ENCODE results near the gene SLC66A2. TPM values are rescaled to one million over a fixed set of nuclear protein-coding genes. Genes with fewer than 3 reads are reported as not detected.

SLC66A2 gene
- total and polyA plus RNA-seq, 2 donors: 14.8 to 47.8 TPM

- Histone ChIP-seq H3K4me1 (ENCODE audit: insufficient read depth) (no peaks in the 10 kb centered on the region), H3K4me3 (ENCODE audit: low read depth, low read length) (peak overlapping the region; percentile 96), H3K27ac (ENCODE audit: low read depth) (no peak overlapping the region), H3K36me3 (ENCODE audit: insufficient read depth) (no peaks in the 10 kb centered on the region)
- DNase-seq (ENCODE audit: extremely low spot score): no peak
- 4% methylated on average over 81 of the region's 81 CpGs for WGBS
Observed at GRCh38 chr18:79950515-79951341, 725 bp downstream of the SLC66A2 start.

DNA sequence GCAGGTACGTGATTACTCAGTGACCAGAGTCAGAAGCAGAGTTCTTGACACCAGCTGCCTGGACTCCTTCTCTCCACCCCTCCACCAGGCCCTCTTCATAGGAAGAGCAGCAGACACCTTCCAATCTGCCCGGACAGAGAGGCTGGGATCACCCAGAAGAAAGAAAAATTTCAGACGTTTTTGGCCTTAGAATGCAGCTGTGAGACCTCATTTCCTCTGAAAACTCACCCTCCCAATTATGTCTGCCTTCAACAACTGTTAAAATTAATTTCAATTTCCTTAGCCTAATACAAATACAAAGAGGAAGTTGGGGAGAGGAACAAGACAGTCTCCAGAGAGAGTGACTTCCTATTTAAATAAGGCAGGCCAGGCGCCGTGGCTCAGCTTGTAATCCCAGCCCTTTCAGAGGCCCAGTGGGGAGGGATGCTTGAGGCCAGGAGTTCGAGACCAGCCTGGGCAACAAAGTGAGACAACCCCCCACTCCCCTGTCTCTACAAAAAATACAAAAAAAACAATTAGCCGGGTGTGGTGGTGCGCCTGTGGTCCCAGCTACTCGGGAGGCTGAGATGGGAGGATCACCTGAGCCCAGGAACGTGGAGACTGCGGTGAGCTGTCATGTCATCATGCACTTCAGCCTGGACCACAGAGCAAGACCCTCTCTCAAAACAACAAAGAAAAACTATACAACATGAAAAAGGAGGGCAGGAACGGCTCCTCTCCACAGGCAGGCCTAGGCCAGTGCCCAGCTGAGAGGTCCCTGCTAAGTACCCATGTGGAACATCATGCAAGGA, 1.6 kb downstream of the SLC66A2 start:
- WGBS: 68% methylated on average over 12 of the region's 12 CpGs
- no peak overlapping the region for H3K27ac ChIP-seq (ENCODE audit: low read depth)
- no peaks in the 10 kb centered on the region for H3K36me3 ChIP-seq (ENCODE audit: insufficient read depth)
- no peaks in the 10 kb centered on the region for H3K4me1 ChIP-seq (ENCODE audit: insufficient read depth)
- no peak for DNase-seq (ENCODE audit: extremely low spot score)
- peak overlapping the region; percentile 96 for H3K4me3 ChIP-seq (ENCODE audit: low read depth, low read length)

DNA sequence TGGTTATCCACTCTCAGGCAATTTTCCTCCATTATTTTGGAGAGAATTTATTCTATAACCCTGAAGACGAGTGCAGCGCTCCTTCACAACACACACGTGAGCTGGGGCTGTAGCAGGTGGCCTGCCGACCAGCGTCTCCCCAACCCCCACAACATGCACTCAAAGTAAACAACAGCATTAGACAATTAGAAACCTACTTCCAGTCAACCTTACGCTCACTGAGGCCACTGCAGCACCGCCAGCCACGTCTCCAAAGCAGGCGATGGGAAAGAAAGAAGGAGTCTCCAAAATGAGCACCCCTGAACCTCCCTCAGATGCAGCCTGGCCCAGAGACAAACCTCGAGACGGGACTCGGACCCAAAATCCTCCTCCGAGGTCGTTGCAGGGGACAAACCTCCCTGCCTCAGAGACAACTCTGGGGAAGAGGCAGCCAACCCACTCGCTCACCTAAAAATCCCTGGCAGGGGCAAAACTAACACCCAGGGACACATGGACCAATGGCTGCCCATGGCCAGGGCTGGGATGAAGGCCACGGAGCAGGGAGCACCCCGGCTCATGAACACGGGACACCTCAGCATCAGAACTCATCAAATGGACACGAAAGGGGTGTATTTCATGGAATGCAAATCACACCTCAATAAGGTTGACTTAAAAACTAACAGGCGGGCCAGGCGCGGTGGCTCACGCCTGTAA, 2.6 kb downstream of the SLC66A2 start:
- 93% methylated on average over 23 of the region's 23 CpGs for WGBS
- Histone ChIP-seq H3K36me3 (ENCODE audit: insufficient read depth) (no peaks in the 10 kb centered on the region), H3K4me1 (ENCODE audit: insufficient read depth) (no peaks in the 10 kb centered on the region), H3K27ac (ENCODE audit: low read depth) (no peak overlapping the region), H3K4me3 (ENCODE audit: low read depth, low read length) (no peak overlapping the region)
- DNase-seq (ENCODE audit: extremely low spot score): no peak

DNA sequence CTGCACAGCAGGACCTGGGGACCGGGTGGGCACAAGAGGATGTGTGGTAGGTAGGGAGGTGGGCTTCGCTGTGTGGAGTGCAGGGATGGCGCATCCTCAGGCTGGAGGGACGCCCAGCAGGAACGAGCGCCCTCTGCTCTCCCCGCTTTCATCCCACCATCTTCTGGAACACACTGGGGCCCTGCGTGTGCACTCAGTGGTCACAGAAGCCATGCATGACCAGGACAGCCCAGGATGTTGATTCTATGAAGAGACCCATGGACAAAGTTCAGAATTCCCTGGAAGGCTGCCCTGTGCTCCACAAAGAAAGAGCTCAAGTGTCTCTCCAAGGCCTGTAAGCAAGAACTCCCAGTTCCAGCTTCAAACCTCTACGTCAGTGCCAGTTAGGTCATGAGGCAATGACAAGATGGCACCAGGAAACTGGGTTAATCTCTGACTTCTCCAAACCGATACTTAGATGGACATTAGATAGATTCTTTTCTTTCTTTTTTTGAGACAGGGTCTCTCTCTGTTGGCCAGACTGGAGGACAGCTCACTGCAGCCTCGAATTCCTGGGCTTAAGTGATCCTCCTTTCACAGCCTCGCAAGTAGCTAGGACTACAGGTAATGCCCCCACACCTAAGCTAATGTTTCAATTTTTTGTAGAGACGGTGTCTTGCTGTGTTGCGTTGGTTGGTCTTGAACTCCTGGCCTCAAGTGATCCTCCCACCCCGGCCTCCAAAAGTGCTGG, 3.4 kb downstream of the SLC66A2 start:
- H3K4me1 ChIP-seq (ENCODE audit: insufficient read depth): no peaks in the 10 kb centered on the region
- WGBS: 94% methylated on average over 15 of the region's 15 CpGs
- no peak overlapping the region for H3K4me3 ChIP-seq (ENCODE audit: low read depth, low read length)
- no peaks in the 10 kb centered on the region for H3K36me3 ChIP-seq (ENCODE audit: insufficient read depth)
- no peak overlapping the region for H3K27ac ChIP-seq (ENCODE audit: low read depth)
- no peak for DNase-seq (ENCODE audit: extremely low spot score)

DNA sequence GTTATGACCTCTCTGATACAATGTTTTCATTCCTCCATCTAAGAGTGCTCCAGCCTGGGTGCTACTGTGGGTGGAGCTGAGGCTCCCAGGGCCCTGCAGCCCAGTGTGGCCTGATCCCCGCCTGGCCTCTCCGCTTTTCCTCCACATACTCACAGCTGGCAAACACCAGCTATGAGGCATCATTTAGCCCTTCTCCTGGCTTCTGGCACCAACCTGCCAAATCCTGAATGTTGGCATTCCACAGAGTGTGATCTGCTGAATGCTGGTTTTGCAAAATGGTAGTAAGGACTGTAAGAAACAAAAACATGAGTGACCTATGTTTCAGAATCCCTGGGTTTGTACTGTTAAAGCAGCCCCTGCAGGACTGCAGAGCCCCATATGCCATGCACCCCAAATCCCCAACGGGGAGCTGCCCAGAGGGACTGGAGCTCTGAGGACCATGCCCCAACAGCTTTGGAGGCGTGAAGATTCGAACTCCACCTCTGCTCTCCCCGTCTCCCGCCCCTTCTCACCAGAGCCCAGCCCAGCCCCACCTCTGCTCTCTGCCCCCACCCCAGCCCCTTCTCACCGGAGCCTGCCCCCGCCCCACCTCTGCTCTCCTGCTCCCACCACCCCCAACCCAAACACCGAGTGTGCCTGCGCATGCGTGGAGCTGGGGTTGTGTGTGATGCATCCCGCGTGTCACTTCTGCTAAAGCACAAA, 4.2 kb downstream of the SLC66A2 start:
- no peak for DNase-seq (ENCODE audit: extremely low spot score)
- Histone ChIP-seq H3K4me1 (ENCODE audit: insufficient read depth) (no peaks in the 10 kb centered on the region), H3K27ac (ENCODE audit: low read depth) (no peak overlapping the region), H3K4me3 (ENCODE audit: low read depth, low read length) (no peak overlapping the region), H3K36me3 (ENCODE audit: insufficient read depth) (no peaks in the 10 kb centered on the region)
- 87% methylated on average over 14 of the region's 14 CpGs for WGBS

GRCh38 chr18:79945118-79946042, 6.1 kb downstream of the SLC66A2 start:
- no peaks in the 10 kb centered on the region for H3K36me3 ChIP-seq (ENCODE audit: insufficient read depth)
- no peak for DNase-seq (ENCODE audit: extremely low spot score)
- H3K4me3 ChIP-seq (ENCODE audit: low read depth, low read length): no peak overlapping the region
- H3K4me1 ChIP-seq (ENCODE audit: insufficient read depth): no peaks in the 10 kb centered on the region
- WGBS: 80% methylated on average over 17 of the region's 17 CpGs
- H3K27ac ChIP-seq (ENCODE audit: low read depth): no peak overlapping the region

- H3K36me3 ChIP-seq (ENCODE audit: insufficient read depth): no peaks in the 10 kb centered on the region
- no peak overlapping the region for H3K4me3 ChIP-seq (ENCODE audit: low read depth, low read length)
- no peak overlapping the region for H3K27ac ChIP-seq (ENCODE audit: low read depth)
- H3K4me1 ChIP-seq (ENCODE audit: insufficient read depth): no peaks in the 10 kb centered on the region
- WGBS: 77% methylated on average over 3 of the region's 3 CpGs
- no peak for DNase-seq (ENCODE audit: extremely low spot score)
Observed at GRCh38 chr18:79944746-79945117, 6.7 kb downstream of the SLC66A2 start.

DNA sequence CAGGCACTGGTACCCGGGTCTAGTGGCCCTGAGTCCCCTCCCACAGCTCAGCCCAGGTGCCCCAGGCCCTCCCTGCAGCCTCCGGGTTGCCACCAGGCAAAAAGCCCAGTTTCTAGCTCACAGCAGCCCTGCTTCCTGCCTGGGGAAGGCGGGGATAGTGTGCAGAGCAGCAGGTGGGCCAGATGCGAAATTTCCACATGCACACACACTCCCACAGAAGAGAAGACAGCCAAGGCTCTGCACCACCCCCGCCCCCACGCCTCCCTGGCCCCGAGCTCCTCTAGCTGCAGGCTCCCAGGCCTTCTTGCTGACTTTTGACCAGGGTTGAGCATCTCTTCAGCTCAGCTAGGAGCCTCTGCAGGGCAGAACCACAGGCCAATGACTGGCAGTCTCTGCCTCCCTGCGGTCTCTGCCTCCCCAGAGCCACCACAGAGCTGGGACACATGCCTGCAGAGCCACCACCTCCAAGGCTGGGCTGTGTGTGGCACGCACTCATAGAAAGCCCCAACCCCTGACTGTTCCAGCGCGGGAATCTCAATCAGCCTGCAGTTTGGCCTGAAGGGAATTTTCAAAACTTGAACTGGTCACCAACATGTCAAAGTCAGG, 7.2 kb downstream of the SLC66A2 start:
- H3K4me1 ChIP-seq (ENCODE audit: insufficient read depth): no peaks in the 10 kb centered on the region
- no peak overlapping the region for H3K27ac ChIP-seq (ENCODE audit: low read depth)
- no peak for DNase-seq (ENCODE audit: extremely low spot score)
- H3K4me3 ChIP-seq (ENCODE audit: low read depth, low read length): no peak overlapping the region
- H3K36me3 ChIP-seq (ENCODE audit: insufficient read depth): no peaks in the 10 kb centered on the region
- WGBS: 73% methylated on average over 11 of the region's 11 CpGs

GRCh38 chr18:79943608-79944125, 7.8 kb downstream of the SLC66A2 start:
- no peak overlapping the region for H3K4me3 ChIP-seq (ENCODE audit: low read depth, low read length)
- 95% methylated on average over 20 of the region's 20 CpGs for WGBS
- no peak for DNase-seq (ENCODE audit: extremely low spot score)
- H3K36me3 ChIP-seq (ENCODE audit: insufficient read depth): no peaks in the 10 kb centered on the region
- H3K27ac ChIP-seq (ENCODE audit: low read depth): no peak overlapping the region
- no peaks in the 10 kb centered on the region for H3K4me1 ChIP-seq (ENCODE audit: insufficient read depth)

DNA sequence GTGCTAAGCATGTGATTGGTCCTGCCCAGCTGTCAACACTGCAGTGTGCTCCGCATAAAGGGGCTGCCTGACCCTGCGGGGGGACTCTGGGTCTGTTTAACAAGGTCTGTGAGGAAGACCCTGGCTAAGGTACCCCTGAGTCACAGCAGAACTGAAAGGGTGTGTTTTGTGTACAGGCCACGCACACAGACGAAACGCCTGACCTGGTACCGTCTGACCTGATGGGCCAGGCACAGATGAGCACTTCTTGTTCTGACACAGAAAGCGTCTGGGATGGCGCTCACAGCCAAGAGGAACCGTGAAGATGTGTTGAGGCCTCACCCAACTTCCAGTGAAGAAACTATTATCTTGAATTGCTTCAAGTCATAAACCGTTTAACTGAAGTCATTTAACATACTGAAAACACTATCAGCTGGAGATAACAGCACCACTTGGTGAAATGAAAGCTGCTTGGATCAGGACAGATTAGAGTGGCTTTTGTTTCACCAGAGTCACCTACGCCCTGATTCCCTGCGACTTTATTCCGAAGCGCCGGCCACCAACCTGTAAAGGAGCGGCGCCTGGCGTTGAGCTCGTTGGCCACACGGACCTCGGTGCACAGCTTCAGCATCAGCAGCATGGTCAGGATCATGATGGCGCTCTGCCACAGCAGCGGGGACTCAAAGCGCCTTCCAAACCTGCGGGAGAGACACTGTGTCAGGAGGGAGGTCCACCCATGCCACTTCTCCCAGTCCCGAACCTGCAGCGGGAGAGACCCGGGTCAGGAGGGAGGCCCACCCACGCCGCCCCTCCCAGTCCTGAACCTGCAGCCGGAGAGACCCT, 8.5 kb downstream of the SLC66A2 start:
- Histone ChIP-seq H3K4me1 (ENCODE audit: insufficient read depth) (no peaks in the 10 kb centered on the region), H3K36me3 (ENCODE audit: insufficient read depth) (no peaks in the 10 kb centered on the region), H3K4me3 (ENCODE audit: low read depth, low read length) (no peak overlapping the region), H3K27ac (ENCODE audit: low read depth) (no peak overlapping the region)
- DNase-seq (ENCODE audit: extremely low spot score): no peak
- 83% methylated on average over 31 of the region's 31 CpGs for WGBS

GRCh38 chr18:79942211-79942610, 9.2 kb downstream of the SLC66A2 start:
- no peak overlapping the region for H3K4me3 ChIP-seq (ENCODE audit: low read depth, low read length)
- no peaks in the 10 kb centered on the region for H3K4me1 ChIP-seq (ENCODE audit: insufficient read depth)
- DNase-seq (ENCODE audit: extremely low spot score): no peak
- no peaks in the 10 kb centered on the region for H3K36me3 ChIP-seq (ENCODE audit: insufficient read depth)
- 90% methylated on average over 7 of the region's 7 CpGs for WGBS
- no peak overlapping the region for H3K27ac ChIP-seq (ENCODE audit: low read depth)
